GM19023 (cell line): ENCODE measurements around the gene PAOX.
"Not testable (repeated sequence)": the region's sequence is repeated elsewhere in the genome, so short reads cannot be mapped to it uniquely, and the experiment has no call there.

Source experiments
- ATAC-seq: cut with Tn5 transposase; IDR thresholded peaks from one replicate; pipeline ENCODE4 v1.9.1; 2021; ENCODE audit warnings: mild to moderate bottlenecking, moderate library complexity; ENCODE audit not compliant: unreplicated experiment

PAOX gene

DNA sequence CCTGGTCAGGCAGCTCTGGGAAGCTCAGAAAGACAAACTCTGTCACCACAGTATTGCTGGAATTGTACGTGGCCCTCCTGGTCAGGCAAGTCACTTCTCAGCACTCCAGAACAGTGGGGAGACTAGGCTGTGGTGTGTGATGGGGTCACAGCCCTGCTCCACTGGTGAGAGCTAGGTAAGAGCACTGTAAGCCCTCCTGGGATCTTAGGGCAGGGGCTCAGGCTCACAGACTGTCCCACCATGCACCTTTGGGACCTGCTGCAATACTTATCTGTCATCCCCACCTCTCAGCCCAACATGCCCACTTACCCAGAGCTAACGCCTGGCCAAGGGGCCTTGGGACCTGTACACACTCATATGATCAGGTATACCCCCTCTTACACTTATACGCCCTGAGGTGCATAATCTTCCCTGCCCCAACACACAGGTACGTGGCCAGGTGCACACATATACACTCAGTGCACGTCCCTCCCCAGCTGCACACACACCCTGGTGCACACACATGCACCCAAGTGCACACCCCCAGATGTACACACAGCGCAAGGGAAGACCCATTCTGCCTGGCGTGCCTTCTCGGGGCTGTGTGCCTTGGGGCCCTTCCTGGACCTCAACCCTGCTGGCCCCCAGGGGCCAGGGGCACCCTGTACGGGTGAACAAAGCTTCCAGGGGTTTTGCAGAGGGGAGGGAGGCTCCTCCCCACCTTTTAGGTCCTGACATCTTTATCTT, 53.0 kb downstream of the PAOX start:
- not testable (repeated sequence) for ATAC-seq

DNA sequence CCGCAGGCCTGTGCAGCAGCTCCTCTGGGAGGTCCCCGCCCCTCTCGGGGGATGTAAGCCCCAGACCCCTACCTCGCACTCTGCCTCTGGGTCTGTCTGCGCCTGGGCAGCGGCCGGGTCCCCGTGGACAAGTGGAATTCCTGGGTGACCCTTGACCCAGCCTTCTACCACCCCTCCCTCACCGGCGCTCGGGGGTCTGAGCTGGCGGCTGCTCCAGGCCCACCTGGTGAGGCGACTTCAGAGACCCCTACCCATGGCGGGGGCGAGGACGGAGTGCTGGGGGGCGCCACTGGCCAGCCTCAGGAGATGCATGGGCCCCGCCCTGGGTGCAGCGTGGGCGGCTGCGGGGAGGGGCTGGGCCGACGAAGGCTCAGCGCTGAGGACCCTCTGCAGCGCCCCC, 53.7 kb downstream of the PAOX start:
- ATAC-seq, result not testable (repeated sequence)

GRCh38 chr10:133438711-133439273, 59.7 kb downstream of the PAOX start:
- no peak for ATAC-seq

DNA sequence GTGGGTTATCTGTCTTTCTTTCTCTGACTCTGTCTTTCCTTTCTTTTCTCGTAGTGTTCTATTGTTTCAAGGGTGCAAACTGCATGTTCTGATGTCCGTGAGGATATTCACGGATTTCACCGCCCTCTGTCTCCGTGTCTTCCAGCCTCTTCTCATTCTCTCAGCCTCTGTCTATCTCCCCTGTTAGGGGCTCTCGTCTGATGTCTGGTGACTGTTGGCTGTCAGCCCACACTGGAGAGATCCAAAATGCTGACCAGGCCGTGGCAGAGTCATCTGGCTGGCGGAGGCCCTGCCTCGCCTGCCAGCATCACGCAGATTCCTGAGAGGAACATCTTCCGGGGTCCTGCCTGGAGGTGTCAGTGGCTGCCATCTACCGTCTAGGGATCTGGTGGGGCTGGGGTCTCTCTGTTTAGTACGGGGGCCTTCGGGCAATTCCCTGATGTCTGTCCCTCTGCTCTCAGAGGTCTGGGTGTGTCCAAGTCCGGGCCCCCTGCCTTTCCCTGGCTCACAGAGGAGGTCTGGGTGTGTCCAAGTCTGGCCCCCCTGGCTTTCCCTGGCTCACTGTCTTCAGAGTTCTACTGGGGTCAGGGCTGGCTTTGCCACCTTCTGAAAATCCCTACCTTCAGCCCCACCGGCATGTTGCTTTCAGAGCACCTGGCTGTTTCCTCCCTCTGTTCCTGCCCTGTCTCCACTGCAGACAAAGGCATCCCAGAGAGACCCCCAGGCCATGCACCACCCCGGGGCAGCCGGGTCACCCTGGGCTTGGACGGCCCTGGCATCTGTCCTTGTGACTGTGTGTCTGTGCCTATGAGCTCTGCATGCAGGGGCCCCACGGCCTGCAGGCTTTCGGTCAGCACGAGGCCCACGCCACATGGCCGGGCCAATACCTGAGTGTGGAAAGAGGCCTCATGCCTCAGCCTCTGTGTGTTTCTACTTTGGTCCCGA, 60.7 kb downstream of the PAOX start:
- no peak for ATAC-seq

GRCh38 chr10:133440633-133441285, 61.7 kb downstream of the PAOX start:
- no peak for ATAC-seq
